GM03348 (cell line): ENCODE results near the gene ACTC1.

ENCODE experiments used
- DNase-seq: peaks from one replicate; pipeline ENCODE4 v3.0.0; 2012; ENCODE audit warnings: low spot score

Gene ACTC1

DNA sequence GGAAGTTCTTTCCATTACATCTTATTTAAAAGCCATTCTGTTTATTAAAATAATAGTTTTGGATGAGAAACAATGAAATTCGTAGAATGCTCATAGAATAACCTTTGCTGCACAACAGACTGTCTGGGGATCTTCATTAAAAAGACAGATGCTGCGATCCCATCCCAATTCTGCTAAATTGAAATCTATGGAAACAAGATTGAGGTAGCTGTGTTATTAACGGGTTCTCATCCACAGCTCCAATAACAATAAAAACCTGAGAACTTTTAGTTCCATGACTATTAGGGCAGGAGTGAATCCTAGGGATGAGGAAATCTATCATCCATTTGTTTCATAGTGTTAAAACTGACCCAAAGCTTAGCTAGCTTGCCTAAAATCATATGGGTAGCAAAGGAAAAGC, 38.1 kb downstream of the ACTC1 start:
- no peak for DNase-seq

DNA sequence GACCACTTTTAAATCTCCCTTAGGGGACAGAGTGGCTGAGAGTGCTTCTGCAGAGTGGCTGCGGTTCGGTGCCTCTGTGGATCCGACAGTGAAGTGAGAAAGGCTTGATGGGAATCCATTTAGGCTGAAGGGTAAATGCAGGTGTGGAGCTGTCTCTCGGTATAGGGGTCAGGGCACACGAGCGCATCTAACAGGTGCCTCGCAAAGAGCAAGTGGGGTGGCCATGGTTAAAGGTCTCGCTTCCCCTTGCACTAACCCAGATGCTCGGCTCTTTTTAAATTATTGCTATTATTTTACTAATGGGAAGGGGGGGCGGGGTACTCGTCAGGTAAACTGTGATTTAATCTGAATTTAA, 40.0 kb downstream of the ACTC1 start:
- no peak for DNase-seq

GRCh38 chr15:34754674-34755418, 40.5 kb downstream of the ACTC1 start, which contains the start of gene GJD2:
Gene GJD2 (minus strand): TSS chr15:34754998. CDS start chr15:34754488, 510 bp downstream.
- no peak for DNase-seq

- no peak for DNase-seq
Measured at GRCh38 chr15:34754171-34754601, 41.2 kb downstream of the ACTC1 start.

- peak; percentile 81 for DNase-seq
Measured at GRCh38 chr15:34753236-34753894, 42.0 kb downstream of the ACTC1 start.

GRCh38 chr15:34749691-34750090, 45.7 kb downstream of the ACTC1 start:
- DNase-seq: no peak
